Activated CD4-positive, alpha-beta T cell treated with anti-CD3 and anti-CD28 coated beads, Interleukin-2, amount 50 U/mL, for 48 hours (primary cell): ENCODE measurements around the gene TEPSIN.

Source experiments
- DNase-seq, 2 experiments: peaks; one replicate each; pipeline ENCODE4 v3.0.0-alpha.2; 2020

The TEPSIN gene

DNA sequence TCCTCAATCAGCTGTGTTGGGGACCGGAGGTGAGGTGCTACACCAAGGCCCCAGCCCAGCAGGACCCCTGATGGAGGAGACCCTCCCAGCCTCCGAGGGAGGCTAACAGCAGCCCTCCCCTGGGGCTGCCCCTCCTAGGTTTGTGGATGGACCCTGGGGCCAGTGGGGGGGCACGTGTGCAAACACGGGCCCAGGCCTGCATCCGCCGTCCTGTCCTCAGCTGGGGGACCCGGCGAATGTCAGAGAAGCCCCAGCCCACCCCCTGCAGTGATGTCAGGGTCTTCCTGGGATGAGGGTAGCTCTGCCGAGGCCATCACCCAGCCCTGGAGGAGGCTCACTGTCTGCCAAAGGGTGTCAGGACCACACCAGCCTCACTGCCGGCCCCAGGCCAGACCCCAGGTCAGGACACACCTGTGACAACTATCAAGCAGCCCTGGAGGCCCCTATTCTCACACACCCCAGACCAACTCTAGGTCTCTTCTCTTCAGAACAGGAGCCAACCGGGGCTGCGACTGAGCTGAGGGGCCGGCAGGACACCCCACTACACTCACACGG is 42.8 kb downstream of the TEPSIN start:
- DNase-seq, result no peak

DNA sequence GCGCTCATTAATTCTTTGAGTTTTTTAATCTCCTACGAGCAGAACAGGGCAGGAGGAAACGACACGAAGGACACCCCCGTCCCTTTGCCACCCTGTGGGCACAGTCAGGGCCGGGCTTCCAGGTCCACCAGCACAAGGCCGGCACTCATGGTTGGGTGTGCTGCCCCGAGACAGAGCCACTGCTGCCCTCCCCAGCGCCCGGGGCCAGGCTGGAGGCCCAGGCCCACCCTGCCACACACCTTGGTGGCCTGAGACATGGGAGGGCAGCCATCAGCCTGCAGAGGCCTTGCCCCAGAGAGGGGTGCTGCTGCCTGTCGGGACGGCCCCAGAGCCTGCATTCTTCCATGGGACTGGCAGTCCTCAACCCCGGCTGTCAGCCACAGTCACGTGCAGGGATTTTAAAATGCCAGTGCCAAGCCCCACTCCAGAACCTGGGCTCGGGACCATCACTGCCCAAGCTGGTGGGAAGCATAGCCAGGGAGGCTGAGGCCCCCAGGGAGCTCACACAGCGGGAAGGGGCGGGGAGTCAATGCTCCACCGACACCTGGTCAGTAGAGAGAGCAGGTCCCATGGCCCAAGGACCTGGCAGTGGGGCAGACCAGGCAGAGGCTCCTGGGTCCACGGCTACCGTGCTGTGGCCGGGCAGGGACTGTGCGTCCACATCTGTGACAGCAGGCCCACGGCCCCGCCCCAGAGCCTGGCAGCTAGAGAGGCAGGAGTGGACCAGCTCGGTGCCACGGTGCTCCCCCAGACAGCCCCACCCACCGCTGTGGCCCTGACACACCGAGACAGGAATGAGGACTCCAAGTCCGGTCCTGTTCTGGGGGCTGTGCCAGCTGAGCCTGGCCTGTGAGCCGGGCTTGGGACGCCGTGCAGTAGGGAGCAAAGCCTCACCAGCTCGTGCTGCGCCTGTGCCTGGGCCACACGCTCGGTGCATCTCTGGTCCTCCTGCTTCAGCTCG is 43.6 kb downstream of the TEPSIN start:
- DNase-seq, result no peak

DNA sequence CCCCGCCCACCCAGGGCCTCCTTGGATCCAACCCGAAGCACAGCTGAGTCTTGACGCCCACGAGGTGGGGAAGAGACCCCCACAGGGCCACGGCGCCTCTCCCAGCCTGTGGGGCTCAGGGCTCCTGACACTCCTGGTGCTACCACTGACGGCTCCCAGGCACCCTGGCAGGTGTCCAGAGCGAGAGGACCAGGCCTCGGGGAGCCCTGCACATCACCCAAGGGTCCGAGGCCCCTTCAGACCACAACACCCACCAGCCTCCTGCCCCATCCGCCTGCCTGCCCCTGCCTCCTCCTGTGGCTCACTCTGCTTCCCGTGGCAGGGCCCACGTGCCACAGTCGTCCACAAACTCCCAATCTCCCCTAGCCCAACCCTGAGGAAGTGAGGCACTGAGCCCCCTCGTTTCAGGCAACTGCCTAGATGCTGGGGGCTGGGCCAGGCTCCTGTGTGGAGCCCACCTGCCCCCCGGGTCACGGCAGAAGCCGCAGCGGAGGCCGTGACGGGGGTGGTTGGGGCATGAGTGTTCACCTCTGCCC is 44.6 kb downstream of the TEPSIN start:
- no peak for DNase-seq

DNA sequence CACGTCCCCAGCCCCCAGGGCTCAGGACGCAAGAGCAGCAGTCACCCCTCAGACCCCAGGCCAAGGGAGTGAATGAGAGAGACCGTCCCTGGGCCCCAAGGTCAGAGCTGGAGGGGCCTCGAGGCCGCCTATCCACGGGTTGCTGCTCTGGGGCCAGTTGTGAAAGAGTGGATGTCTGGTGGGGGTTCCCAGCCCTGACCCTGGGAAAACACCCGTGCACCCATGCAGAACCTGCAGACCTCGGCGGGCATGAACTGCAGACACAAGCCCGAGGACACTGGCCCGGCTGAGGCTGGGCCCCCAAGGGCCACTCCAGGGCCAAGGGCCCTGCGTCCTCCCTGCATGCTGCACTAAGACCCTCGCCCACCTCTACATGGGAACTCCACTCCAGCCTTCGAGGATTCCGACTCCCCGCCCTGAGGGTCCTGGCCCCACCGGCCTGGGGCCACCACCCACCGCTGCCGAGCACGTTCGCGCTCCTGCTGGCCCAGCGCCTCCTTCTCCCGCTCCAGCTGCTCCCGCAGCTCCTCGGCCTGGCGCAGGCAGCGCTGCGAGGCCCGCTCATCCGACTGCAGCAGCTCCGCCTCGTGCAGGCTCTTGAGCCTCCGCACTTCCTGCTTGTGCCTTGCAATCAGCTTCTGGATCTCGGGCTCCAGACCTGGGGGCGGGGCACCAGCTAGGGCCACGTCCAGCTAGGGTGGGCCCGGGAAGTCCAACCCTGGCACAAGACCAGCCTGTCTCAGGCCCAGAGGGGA is 45.2 kb downstream of the TEPSIN start:
- no peak for DNase-seq

DNA sequence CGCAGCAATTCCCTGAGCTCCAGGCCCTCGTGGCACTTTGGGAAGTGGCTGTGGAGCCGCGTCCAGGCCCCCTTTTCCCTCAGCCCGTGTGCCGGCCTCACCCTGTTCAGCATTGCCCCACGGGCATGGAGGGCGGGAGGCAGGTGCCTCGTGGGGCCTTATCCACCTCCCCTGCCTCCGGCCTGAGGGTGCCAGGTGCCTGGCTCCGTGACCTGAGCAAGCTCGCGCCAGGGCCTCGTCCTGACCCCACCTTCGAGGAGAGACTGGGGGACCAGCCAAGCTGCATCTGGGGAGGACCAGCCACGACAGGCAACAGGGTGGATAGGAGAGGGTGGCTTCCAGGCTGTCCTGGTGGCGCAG is 45.8 kb downstream of the TEPSIN start:
- DNase-seq, result no peak

DNA sequence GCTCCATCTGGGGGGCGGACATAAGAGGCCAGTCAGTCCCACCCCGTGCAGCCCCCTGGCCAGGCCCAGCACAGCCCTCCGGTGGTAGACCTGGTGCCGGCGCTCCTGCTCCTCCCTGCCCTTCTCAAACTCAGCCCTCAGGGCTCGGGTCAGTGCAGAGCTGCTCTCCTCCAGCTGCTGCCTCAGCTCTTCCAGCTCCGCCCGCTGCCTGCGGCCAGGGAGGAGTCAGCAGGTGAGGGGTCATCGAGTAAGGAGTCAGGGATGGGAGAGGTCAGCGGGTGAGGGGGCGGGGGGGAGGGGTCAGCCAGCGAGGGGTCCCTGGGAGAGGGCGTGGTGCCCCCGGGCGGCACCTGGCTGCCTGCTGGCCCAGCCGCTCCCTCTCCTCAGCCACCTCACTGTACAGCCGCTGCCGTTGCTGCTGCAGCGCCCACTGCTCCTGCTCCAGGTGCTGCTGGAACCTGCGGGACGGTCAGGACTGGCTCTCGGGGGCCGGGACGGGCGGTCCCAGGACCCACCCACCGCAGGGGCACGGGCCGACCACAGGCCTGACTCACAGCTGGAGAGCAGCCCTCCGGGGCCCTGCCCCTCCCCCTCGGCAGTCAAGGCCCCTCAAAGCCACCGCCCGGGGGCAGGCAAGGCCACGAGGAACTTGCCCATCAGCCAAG is 46.3 kb downstream of the TEPSIN start:
- no peak for DNase-seq

DNA sequence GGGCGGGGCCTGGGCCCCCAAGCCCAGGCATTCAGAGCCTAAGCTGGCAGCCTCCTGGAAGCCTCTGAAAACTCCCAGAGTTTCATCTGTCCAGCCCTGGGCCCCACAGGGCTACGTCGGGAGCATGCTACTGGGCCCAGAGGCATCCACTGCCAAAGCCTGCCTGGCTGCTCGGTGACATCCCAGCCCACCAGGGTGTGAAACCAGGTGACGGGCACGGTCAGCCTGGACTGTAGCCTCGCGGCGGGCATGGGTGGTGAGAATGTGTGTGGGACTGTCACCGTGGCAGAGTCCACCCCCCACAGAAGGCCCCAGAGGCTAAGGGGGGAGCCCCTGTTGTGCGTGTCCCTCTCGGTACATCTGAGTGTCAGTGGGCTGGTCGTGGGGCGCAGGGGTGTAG is 47.2 kb downstream of the TEPSIN start:
- DNase-seq, result no peak

DNA sequence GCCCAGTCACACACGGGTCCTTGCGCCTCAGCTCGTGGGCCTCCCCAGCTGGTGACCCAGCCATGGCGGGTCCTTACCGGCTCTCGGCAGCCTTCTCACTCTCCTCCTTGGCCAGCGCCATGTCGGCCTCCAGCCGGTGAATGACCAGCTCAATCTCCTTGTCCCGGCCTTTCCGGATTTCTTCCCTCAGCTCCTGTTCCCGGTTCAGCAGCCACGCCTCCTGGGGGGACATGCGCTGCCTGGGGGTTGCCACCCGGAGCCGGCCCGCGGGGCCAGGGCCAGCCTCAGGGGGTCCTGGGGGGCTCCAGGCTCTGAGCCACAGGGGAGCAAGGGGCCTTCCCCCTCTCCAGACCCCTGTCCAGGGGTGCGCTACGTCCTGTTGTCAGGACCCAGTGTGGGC is 47.7 kb downstream of the TEPSIN start:
- DNase-seq, result no peak

DNA sequence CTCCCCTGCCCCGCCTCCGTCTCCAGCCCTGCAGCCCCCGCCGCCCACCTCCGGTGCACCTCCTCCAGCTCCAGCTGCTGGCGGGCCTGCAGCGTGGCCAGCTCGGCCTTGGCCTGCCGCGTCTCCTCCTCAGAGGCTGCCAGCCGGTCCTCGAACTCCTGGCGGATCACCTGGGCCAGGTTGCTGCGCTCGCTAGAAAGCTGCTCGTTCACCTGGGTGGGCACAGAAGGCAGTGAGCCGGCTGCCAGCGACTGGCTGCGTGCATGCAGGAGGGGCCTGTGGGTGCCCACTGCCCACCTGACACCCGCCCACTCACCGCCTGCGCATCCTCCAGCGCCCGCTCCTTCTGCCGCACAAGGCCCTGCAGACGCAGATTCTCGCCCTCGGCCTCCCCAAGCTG is 48.3 kb downstream of the TEPSIN start:
- DNase-seq, result no peak

DNA sequence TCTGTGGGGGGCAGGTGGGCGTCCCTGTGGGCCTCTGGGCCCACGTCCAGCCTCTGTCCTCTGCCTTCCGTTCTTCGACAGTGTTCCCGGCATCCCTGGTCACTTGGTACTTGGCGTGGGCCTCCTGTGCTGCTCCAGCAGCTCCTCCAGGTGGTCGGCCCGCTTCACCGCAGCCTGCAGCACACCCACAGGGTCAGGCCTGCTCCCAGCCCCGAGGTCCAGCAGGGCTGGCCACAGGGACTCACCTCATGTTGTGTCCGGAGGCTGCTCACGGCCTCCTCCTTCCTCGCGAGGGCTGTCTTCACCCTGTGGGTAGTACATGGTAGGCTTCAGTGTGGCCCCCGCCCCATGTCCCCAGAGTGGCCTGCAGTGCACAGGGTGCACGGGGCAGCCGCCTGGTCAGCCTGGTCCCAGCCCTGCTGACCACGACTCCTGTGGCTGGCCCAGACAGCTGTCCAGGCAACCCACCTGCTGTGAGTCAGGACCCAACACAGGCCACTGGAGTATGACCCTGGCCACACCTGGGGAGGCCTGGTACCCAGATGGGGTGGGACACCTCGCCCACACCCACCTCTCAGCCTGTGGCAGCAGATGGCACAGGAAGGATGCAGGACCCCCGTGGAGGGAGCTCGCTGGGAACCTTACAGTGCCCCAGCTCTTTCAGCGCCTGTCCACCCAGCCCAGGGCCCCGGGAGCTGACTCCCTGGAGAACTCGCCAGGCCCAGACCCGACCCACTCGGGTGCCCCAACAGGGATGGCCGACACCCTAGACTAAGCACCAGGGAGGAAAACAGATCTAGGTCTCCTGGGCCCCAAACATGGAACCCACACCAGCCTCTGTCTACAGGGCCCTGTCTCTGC is 49.0 kb downstream of the TEPSIN start:
- no peak for DNase-seq

DNA sequence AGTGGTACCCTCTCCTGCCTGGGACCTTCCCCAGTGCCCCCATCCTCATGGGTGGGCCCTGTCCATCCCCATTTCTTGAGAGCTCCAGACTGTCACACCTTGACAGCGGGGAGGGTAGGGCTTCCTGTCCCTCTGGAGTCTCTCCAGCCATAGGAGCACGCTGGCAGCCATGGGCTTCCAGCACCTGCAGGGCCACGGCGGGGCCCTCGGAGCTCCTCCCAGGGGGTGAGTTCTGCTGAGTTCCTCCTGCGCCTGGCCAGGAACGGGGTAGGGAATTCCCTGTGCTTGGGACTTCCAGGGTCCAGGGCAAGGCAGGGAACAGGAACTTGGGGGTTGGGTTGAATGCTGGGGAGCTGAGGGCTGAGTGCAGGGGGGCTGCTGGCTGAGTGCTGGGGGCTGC is 49.8 kb downstream of the TEPSIN start:
- DNase-seq, result no peak

DNA sequence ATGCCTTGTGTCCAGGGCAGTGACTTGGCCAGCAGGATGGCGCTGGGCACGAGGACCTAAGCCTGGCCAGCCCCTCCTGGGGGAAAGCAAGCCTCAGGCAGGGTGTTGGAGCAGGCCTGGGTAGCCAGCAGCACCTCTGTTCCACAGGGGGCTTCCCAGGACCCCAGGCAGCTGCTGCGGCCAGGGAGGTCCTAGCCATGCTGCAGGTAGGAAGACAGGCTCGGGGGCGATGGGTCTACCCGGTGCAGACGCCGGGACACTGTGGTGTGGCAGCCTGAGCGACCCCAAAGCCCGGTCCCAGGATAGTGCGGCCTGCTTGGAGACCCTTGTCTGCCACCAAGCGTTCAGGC is 50.4 kb downstream of the TEPSIN start:
- DNase-seq, result no peak

DNA sequence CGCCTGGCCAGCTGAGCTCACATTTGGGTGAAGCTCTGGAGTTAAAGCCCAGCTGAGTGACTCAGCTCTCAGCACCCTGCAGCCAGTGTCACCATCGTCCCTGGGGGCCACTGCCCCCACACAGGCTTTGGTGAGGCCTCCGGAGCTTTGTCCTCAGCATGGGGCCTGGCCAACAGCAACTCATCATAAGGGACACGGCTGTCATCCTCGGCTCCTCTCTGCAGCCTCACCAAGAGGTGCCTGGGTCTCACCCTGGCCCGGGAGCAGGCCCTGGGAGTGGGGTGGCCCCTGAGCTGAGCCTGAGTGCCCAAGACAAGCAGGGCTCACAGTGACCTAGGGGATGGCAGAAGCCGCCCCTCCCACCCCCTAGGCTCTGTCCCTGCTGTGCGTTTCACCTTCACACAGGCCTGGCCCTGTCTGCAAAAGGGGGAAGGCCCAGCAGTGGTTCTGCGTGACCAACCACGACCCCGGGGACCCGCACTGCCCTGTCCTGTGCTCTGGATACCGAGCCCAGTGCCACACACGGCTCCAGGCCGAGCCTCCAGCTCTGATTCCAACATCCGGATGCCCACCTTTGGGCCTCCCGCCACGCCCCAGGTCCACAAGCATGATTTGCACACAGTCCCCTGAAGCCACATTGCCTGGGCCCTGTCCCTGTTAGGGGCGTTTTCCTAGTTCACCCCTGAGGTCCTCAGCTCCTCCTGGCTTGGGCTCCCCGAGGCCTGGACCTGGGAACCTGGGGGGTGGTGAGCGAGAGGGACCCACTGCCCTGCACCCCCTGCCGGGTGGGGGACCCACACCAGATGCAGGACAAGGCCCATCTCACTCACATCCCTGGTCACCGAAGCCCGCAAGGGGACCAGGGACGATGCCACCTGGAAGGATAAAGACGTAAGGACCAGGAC is 51.0 kb downstream of the TEPSIN start:
- DNase-seq, result no peak

DNA sequence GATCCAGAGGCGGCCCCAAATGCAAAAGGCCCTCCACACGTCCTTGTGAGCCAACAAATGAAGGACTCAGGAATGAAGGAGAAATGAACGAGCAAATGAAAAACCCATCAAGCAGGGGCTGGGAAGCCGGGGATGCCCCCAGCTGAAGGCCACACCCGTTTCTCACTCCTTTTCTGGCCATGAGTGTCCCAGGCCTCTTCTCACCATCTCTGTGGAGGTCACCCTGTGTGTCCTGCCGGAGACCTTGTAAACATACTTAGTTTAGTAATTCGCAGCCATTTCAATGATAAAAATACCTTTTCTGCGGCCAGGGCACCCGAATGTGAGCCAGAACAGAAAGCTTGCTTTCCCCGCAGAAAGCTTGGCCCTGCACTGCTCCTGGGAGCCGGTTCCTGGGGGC is 51.7 kb downstream of the TEPSIN start:
- no peak for DNase-seq

DNA sequence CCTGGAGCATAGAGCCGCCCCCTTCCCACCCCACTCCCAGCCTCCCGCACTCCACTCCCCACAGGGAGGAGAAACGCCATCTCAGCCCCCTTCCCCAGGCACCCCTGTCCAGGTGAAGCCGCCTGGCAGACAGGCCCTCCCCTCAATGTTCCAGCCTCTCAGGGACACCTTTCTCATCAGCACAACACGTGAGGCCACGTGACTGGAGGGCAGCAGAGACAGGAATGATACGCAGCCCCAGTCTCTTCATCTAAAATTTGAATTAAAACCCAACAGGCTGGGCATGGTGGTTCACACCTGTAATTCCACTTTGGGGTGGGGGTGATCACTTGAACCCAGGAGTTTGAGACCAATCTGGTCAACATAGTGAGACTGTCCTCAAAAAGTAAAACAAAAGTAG is 52.7 kb downstream of the TEPSIN start:
- DNase-seq, result no peak

DNA sequence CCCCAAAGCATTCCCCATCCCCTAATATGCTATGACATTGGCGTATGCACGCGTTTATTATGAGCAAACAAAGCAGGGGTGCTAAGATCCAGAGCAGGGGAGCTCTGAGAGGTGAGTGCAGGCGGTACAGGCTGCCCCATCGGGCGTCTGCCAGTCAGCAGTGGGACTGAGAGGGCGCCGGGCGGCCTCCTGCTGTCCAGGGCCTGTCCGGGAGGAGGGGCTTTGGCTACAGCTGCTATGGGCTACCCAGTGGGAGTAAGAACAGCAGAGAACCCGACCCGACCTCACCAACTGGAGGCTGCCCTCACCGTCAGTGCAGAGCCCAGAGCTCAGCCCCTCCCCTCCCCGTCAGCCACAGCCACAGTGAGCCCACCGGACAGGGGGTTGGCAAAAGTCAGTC is 54.3 kb downstream of the TEPSIN start:
- no peak for DNase-seq

DNA sequence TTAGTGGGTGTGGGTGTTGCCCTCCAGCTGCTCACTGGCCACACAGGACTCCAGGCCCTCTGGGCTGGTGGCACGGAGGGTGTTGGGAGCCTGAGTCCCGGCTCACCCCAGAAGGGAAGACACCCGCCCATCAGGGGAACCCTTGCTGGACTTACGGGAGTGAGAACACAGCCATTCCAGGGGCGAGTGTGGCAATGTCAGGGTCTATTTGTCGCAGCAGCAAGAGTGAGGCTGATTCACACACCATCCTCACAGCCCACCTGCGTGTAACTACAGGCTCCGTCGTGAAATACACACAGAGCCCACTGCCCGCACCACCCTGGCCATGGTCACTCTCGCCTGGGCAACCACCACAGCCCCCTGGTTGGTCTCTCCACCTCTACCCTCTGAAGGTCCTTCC is 55.0 kb downstream of the TEPSIN start:
- DNase-seq, result no peak

DNA sequence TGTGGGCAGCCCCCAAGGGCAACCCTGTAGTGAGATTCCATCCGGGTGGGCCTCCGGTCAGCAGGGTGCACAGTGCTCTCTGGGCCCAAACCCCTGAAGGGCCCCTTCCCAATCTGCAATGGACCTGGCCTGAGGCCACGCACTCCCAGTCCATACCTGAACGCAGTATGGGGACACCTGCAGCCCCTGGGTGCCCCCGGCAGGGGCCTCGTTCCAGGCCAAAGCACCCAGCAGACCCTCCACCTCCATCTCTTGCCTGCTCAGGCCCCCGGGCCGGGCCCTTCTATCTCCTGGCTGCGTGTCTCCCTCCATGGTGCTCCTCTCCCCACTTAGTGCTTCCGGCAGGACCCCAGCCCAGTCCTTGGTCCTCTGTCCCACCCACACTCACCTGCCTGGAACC is 55.5 kb downstream of the TEPSIN start:
- DNase-seq, result no peak

DNA sequence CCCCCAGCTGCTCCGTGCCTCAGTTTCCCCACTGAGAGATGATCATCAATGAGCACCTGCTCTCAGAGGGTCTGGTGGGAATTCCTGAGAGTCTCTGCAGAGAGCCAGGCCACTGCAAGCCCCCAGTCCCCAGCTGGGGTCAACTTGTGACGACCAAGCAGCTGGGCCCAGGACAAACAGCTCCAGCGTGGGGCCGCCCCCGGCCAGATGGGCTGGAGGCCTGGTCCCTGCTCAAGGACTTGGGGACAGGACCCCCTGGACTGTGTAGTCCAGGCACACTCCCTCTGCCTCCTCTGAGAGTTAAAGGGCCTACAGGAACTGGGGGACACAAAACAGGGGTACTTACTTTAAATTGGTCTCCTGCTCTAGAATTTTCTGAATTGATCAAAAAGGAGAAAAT is 56.3 kb downstream of the TEPSIN start:
- DNase-seq, result no peak

DNA sequence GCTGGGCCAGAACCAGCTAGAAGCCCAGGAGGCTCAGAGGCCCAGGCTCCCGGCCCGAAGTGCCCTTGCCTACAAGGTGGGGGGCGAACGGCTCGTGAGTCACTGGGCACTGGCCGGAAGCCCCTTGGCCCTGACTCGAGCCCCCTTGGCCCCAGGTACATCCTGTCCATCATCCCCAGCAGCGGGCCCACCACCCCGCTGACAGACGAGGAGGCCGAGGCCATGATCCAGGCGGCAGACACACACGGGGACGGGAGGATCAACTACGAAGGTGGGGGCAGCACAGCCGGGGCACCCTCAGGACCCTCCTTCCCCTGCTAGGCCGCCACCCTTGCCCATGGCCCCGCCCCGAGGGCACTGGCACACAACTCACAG is 57.1 kb downstream of the TEPSIN start:
- no peak for DNase-seq
